H9 (cell line): ENCODE measurements around the gene TRAPPC2B. TPM values are rescaled to one million over a fixed set of nuclear protein-coding genes. Genes with fewer than 3 reads are reported as not detected.

Source experiments
- DNase-seq: peaks from one replicate; pipeline ENCODE4 v3.0.0-alpha.2; 2017
- H2AFZ ChIP-seq: one replicate; pipeline ENCODE4 v1.6.1; 2013; ENCODE audit warnings: mild to moderate bottlenecking, low read length, control low read depth, moderate library complexity
- H2AK5ac ChIP-seq: 2 replicates; pipeline ENCODE4 v1.6.1; 2013; ENCODE audit warnings: low read length, control low read depth, mixed read lengths; ENCODE audit not compliant: insufficient read length
- H2BK120ac ChIP-seq: one replicate; pipeline ENCODE4 v1.6.1; 2013; ENCODE audit warnings: low read depth, mild to moderate bottlenecking, low read length, control low read depth, inconsistent platforms; ENCODE audit not compliant: poor library complexity, severe bottlenecking
- H2BK12ac ChIP-seq: 2 replicates; pipeline ENCODE4 v1.6.1; 2013; ENCODE audit warnings: low read length, control low read depth, mixed read lengths, low read depth; ENCODE audit not compliant: insufficient read length
- H2BK15ac ChIP-seq: 2 replicates; pipeline ENCODE4 v1.6.1; 2013; ENCODE audit warnings: low read depth, low read length, control low read depth
- H2BK20ac ChIP-seq: one replicate; pipeline ENCODE4 v1.6.1; 2013; ENCODE audit warnings: low read depth, mild to moderate bottlenecking, low read length, control low read depth, inconsistent platforms; ENCODE audit not compliant: poor library complexity, severe bottlenecking
- H2BK5ac ChIP-seq: 2 replicates; pipeline ENCODE4 v1.6.1; 2013; ENCODE audit warnings: low read length, control low read depth, mixed read lengths; ENCODE audit not compliant: insufficient read length
- H3K14ac ChIP-seq: 2 replicates; pipeline ENCODE4 v1.6.1; 2013; ENCODE audit warnings: low read length, control low read depth; ENCODE audit not compliant: insufficient read depth
- H3K18ac ChIP-seq: 2 replicates; pipeline ENCODE4 v1.6.1; 2013; ENCODE audit warnings: low read depth, mild to moderate bottlenecking, mixed read lengths, low read length, control low read depth; ENCODE audit not compliant: insufficient read length
- H3K23ac ChIP-seq: 2 replicates; pipeline ENCODE4 v1.6.1; 2013; ENCODE audit warnings: low read length, control low read depth, mixed read lengths, low read depth; ENCODE audit not compliant: insufficient read length
- H3K23me2 ChIP-seq: 2 replicates; pipeline ENCODE4 v1.6.1; 2013; ENCODE audit warnings: low read depth, mild to moderate bottlenecking, mixed read lengths, low read length, control low read depth; ENCODE audit not compliant: insufficient read length, poor library complexity, severe bottlenecking
- H3K27ac ChIP-seq: 2 replicates; pipeline ENCODE4 v1.5.1; 2013; ENCODE audit warnings: low read length, control low read depth, mixed read lengths, low read depth; ENCODE audit not compliant: insufficient read length
- H3K27me3 ChIP-seq: 2 replicates; pipeline ENCODE4 v1.6.1; 2013; ENCODE audit warnings: low read length, control low read depth, inconsistent platforms; ENCODE audit not compliant: insufficient read depth
- H3K4ac ChIP-seq: 2 replicates; pipeline ENCODE4 v1.6.1; 2013; ENCODE audit warnings: low read depth, mild to moderate bottlenecking, control low read depth, inconsistent platforms, low read length, moderate library complexity
- H3K4me1 ChIP-seq: 2 replicates; pipeline ENCODE4 v1.6.1; 2013; ENCODE audit warnings: low read length, control low read depth, inconsistent platforms; ENCODE audit not compliant: insufficient read depth
- H3K4me2 ChIP-seq: 2 replicates; pipeline ENCODE4 v1.6.1; 2013; ENCODE audit warnings: low read length, control low read depth, mixed read lengths; ENCODE audit not compliant: insufficient read length, insufficient read depth
- H3K56ac ChIP-seq: 2 replicates; pipeline ENCODE4 v1.6.1; 2013; ENCODE audit warnings: low read depth, mild to moderate bottlenecking, mixed read lengths, low read length, control low read depth; ENCODE audit not compliant: insufficient read length
- H3K79me1 ChIP-seq: 2 replicates; pipeline ENCODE4 v1.6.1; 2013; ENCODE audit warnings: low read depth, mild to moderate bottlenecking, moderate library complexity, low read length, control low read depth, inconsistent platforms; ENCODE audit not compliant: insufficient read depth, poor library complexity, severe bottlenecking
- H3K79me2 ChIP-seq: 2 replicates; pipeline ENCODE4 v1.6.1; 2013; ENCODE audit warnings: low read length, control low read depth, inconsistent platforms; ENCODE audit not compliant: insufficient read depth
- H3K9ac ChIP-seq: 2 replicates; pipeline ENCODE4 v1.6.1; 2013; ENCODE audit warnings: low read length, control low read depth, mixed read lengths; ENCODE audit not compliant: insufficient read length; ENCODE audit errors: extremely low read depth
- H3K9me3 ChIP-seq: one replicate; pipeline ENCODE4 v1.6.1; 2013; ENCODE audit warnings: low read depth, low read length, inconsistent platforms; ENCODE audit not compliant: control insufficient read depth
- H3T11ph ChIP-seq: one replicate; pipeline ENCODE4 v1.6.1; 2013; ENCODE audit warnings: mild to moderate bottlenecking, low read length, control low read depth, inconsistent platforms
- H4K20me1 ChIP-seq: one replicate; pipeline ENCODE4 v1.6.1; 2013; ENCODE audit not compliant: control insufficient read depth, insufficient read length, insufficient read depth
- H4K5ac ChIP-seq: 2 replicates; pipeline ENCODE4 v1.6.1; 2013; ENCODE audit warnings: low read depth, mild to moderate bottlenecking, mixed read lengths, low read length, control low read depth; ENCODE audit not compliant: insufficient read length
- H4K8ac ChIP-seq: replicated peaks from 2 replicates; pipeline ENCODE4 v1.6.1; 2013; ENCODE audit warnings: low read length, control low read depth, mixed read lengths, low read depth; ENCODE audit not compliant: insufficient read length
- H4K91ac ChIP-seq: 2 replicates; pipeline ENCODE4 v1.6.1; 2013; ENCODE audit warnings: low read depth, mild to moderate bottlenecking, moderate library complexity, mixed read lengths, low read length, control low read depth; ENCODE audit not compliant: insufficient read length
- H3K27ac Mint-ChIP-seq, 3 experiments: 2 replicates in 2 of 3; 3 replicates in 1 of 3; pipeline ENCODE4 v1.8.0; 2020 to 2021; ENCODE audit warnings: mixed read lengths in 3 of 3, mild to moderate bottlenecking in 1 of 3, moderate library complexity in 1 of 3
- H3K27me3 Mint-ChIP-seq: 2 replicates; pipeline ENCODE4 v1.8.0; 2021; ENCODE audit warnings: low read depth, mild to moderate bottlenecking, moderate library complexity, mixed read lengths
- H3K36me3 Mint-ChIP-seq, 3 experiments: 2 replicates in 2 of 3; 3 replicates in 1 of 3; pipeline ENCODE4 v1.8.0; 2020 to 2021; ENCODE audit warnings: low read depth in 3 of 3, mixed read lengths in 3 of 3; ENCODE audit not compliant: insufficient read depth in 1 of 3
- H3K4me1 Mint-ChIP-seq, 2 experiments: 2 replicates each; pipeline ENCODE4 v1.8.0; 2020; ENCODE audit warnings: mixed read lengths in 2 of 2
- H3K4me3 Mint-ChIP-seq, 2 experiments: 2 replicates in 1 of 2; 3 replicates in 1 of 2; pipeline ENCODE4 v1.8.0; 2020 to 2021; ENCODE audit warnings: mild to moderate bottlenecking in 2 of 2, mixed read lengths in 2 of 2, moderate library complexity in 1 of 2
- H3K9me3 Mint-ChIP-seq, 2 experiments: 2 replicates in 1 of 2; 3 replicates in 1 of 2; pipeline ENCODE4 v1.8.0; 2020; ENCODE audit warnings: mild to moderate bottlenecking in 2 of 2, mixed read lengths in 2 of 2, moderate library complexity in 1 of 2
- WGBS: extraction: QIAGEN DNeasy Blood & Tissue Kit; methylation state at CpG from one replicate; pipeline ENCODE4 v1.1.7; 2013; ENCODE audit warnings: missing lambda C conversion rate, low lambda C conversion rate, mixed read lengths; ENCODE audit not compliant: insufficient read length; ENCODE audit errors: extremely low coverage; 5-methylcytosine and 5-hydroxymethylcytosine counted together
- total RNA-seq: library from RNA; stranded (reverse); gene quantifications from 2 replicates; pipeline ENCODE4 v1.2.1, GENCODE V29; 2021
- TF ChIP-seq, protein P1 (sequence below): fragments of 200-600 bp; sonication (generic); conservative IDR thresholded peaks from 3 replicates; pipeline ENCODE4 v1.8.0; 2021; ENCODE audit warnings: antibody characterized with exemption, mild to moderate bottlenecking

The TRAPPC2B gene
- total RNA-seq, 1 experiment from 2014 or later, result 12.4 TPM

DNA sequence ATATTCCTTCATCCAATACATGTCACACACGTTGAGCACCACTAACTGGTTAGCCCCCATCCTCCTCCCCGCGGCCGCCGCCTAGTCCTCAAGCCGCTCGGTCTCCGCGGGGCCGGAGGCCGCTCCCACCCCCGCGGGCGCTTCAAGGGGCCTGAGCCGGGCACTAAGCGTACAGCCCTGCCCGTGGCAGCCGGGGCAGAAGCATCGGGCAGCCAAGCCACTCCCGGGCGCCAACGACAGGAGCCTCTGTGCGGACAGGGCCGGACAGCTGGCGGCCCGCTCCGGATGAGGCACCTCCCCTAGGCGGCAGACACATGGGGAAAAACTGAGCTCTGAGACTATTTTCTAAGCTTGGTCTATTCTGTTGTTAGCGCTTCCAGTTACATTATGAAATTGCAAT lies 45.8 kb upstream of the TRAPPC2B start:
- H3K56ac ChIP-seq, result no peak overlapping the region
- no peak overlapping the region for H3K4me3 Mint-ChIP-seq
- no peak overlapping the region for H4K91ac ChIP-seq
- no peaks in the 10 kb centered on the region for H3K23me2 ChIP-seq
- H3K4me1 ChIP-seq, result no peaks in the 10 kb centered on the region
- H3K27me3 Mint-ChIP-seq, result peaks cover 35% of the 10 kb centered on the region
- no CpG with 5 or more reads among the region's 29 CpGs for WGBS
- no peaks in the 10 kb centered on the region for H3K79me1 ChIP-seq
- no peak overlapping the region for H3T11ph ChIP-seq
- no peak overlapping the region for H3K14ac ChIP-seq
- no peak overlapping the region for H3K27ac Mint-ChIP-seq
- no peak overlapping the region for H4K5ac ChIP-seq
- H3K4me2 ChIP-seq, result no peak overlapping the region
- H3K79me2 ChIP-seq, result peaks cover 2% of the 10 kb centered on the region; the same call in 1 of the 2 replicates
- H3K23ac ChIP-seq, result no peak overlapping the region
- DNase-seq, result peak; percentile 43
- H2BK15ac ChIP-seq, result no peak overlapping the region
- no peak overlapping the region for H2BK20ac ChIP-seq
- H2BK5ac ChIP-seq, result no peak overlapping the region
- no peaks in the 10 kb centered on the region; a peak in 1 of 7 replicates for H3K36me3 Mint-ChIP-seq
- no peak overlapping the region for H4K8ac ChIP-seq
- H3K18ac ChIP-seq, result no peak overlapping the region
- no peak overlapping the region for H3K4ac ChIP-seq
- H3K4me1 Mint-ChIP-seq, result peaks cover 23 to 29% of the 10 kb centered on the region in 2 experiments
- no peaks in the 10 kb centered on the region for H3K9me3 Mint-ChIP-seq
- H3K27ac ChIP-seq, result no peak overlapping the region
- no peak overlapping the region for H2BK12ac ChIP-seq
- H3K27me3 ChIP-seq, result no peaks in the 10 kb centered on the region
- TF ChIP-seq, protein P1, sequence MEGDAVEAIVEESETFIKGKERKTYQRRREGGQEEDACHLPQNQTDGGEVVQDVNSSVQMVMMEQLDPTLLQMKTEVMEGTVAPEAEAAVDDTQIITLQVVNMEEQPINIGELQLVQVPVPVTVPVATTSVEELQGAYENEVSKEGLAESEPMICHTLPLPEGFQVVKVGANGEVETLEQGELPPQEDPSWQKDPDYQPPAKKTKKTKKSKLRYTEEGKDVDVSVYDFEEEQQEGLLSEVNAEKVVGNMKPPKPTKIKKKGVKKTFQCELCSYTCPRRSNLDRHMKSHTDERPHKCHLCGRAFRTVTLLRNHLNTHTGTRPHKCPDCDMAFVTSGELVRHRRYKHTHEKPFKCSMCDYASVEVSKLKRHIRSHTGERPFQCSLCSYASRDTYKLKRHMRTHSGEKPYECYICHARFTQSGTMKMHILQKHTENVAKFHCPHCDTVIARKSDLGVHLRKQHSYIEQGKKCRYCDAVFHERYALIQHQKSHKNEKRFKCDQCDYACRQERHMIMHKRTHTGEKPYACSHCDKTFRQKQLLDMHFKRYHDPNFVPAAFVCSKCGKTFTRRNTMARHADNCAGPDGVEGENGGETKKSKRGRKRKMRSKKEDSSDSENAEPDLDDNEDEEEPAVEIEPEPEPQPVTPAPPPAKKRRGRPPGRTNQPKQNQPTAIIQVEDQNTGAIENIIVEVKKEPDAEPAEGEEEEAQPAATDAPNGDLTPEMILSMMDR, result no peak
- no peak overlapping the region for H3K9ac ChIP-seq
- no peak overlapping the region for H2AFZ ChIP-seq
- no peaks in the 10 kb centered on the region for H4K20me1 ChIP-seq
- H2AK5ac ChIP-seq, result no peak overlapping the region
- H2BK120ac ChIP-seq, result no peak overlapping the region
- no peaks in the 10 kb centered on the region for H3K9me3 ChIP-seq
